HFFc6 (cell line): ENCODE results near the gene DNMT3A. TPM values are rescaled to one million over a fixed set of nuclear protein-coding genes. Genes with fewer than 3 reads are reported as not detected.

ENCODE experiments used
- DNase-seq: peaks from one replicate; pipeline ENCODE4 v3.0.0-alpha.2; 2018
- H3K27ac Mint-ChIP-seq: 2 replicates; pipeline ENCODE4 v1.8.0; 2020; ENCODE audit warnings: mild to moderate bottlenecking, mixed read lengths
- H3K27me3 Mint-ChIP-seq: 2 replicates; pipeline ENCODE4 v1.8.0; 2021; ENCODE audit warnings: mild to moderate bottlenecking, moderate library complexity, mixed read lengths; ENCODE audit not compliant: insufficient read depth
- H3K36me3 Mint-ChIP-seq: 2 replicates; pipeline ENCODE4 v1.8.0; 2021; ENCODE audit warnings: low read depth, mixed read lengths
- H3K4me1 Mint-ChIP-seq: 2 replicates; pipeline ENCODE4 v1.8.0; 2020; ENCODE audit warnings: low read depth, mixed read lengths
- H3K4me3 Mint-ChIP-seq: 2 replicates; pipeline ENCODE4 v1.8.0; 2020; ENCODE audit warnings: mild to moderate bottlenecking, moderate library complexity, mixed read lengths
- H3K9me3 Mint-ChIP-seq: 2 replicates; pipeline ENCODE4 v1.8.0; 2020; ENCODE audit warnings: mild to moderate bottlenecking, mixed read lengths
- total RNA-seq, 6 experiments: library from RNA; stranded (reverse); fragmentation: NEBNext Ultra II Directional; extraction: Animal tissue kit (Norgen Biotek cat#: 25700); gene quantifications; 2 replicates in 1 of 6; 3 replicates in 5 of 6; pipeline ENCODE4 v1.2.3, GENCODE V29; 2021
- TF ChIP-seq, protein P1 (sequence below): fragments of 200-600 bp; sonication (generic); IDR thresholded peaks from 2 replicates; pipeline ENCODE4 v1.5.0; 2021; ENCODE audit warnings: antibody characterized with exemption, mild to moderate bottlenecking

The DNMT3A gene
- total RNA-seq, 6 experiments from 2014 or later: 3.5 to 5.2 (median 4.5) TPM

DNA sequence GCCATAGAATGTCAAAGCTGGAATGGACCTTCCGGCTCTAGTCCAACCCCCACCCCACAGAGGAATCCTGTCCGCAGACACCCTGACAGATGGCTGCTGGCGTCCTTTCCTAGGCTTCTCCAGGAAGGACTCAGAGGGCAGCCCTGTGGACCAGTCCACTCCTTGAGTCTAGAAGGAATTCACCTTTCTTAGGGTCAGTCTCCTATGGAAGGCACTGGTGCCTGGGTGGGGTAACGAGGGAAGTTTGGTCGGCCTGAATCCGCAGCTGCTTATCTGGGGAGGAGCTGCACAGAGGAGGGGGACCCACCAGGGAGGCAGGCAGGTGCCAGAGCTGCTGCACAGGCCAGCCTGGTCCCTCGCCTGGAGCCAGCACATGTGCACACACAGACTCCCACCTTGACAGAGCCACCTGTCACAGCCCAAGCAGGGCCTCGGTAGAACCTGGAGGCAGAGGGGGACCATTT lies 2.5 kb downstream of the DNMT3A start:
- H3K27me3 Mint-ChIP-seq: peaks cover 5% of the 10 kb centered on the region
- TF ChIP-seq, protein P1, sequence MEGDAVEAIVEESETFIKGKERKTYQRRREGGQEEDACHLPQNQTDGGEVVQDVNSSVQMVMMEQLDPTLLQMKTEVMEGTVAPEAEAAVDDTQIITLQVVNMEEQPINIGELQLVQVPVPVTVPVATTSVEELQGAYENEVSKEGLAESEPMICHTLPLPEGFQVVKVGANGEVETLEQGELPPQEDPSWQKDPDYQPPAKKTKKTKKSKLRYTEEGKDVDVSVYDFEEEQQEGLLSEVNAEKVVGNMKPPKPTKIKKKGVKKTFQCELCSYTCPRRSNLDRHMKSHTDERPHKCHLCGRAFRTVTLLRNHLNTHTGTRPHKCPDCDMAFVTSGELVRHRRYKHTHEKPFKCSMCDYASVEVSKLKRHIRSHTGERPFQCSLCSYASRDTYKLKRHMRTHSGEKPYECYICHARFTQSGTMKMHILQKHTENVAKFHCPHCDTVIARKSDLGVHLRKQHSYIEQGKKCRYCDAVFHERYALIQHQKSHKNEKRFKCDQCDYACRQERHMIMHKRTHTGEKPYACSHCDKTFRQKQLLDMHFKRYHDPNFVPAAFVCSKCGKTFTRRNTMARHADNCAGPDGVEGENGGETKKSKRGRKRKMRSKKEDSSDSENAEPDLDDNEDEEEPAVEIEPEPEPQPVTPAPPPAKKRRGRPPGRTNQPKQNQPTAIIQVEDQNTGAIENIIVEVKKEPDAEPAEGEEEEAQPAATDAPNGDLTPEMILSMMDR: no peak
- H3K4me3 Mint-ChIP-seq: 0 out of 2 replicates have a peak overlapping the region, but pooled peaks have one; percentile 57
- no peaks in the 10 kb centered on the region for H3K36me3 Mint-ChIP-seq
- H3K4me1 Mint-ChIP-seq: no peaks in the 10 kb centered on the region
- no peak overlapping the region for H3K27ac Mint-ChIP-seq
- DNase-seq: no peak
- no peaks in the 10 kb centered on the region for H3K9me3 Mint-ChIP-seq

DNA sequence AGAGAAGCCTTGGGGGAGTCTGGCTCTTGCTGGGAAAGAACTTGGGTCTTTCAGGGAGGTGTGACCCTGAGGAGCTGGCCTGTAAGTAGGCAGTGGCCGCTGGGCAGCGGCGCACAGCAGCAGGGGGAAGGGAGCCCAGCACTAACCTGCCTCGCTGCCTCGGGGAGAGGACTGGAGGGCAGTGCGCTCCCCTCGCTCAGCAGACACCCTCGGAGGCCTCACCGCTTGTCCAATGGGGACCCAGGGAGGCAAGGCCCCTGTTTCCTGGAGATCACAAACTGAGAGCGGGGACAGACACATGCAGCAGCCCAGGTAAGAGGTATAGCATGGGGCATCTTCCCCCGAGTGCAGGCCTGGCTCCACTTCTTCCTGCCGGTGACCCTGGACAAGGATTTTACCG lies 3.3 kb downstream of the DNMT3A start:
- TF ChIP-seq, protein P1: no peak
- Mint-ChIP-seq H3K36me3 (no peaks in the 10 kb centered on the region), H3K4me1 (no peaks in the 10 kb centered on the region), H3K4me3 (no peak overlapping the region), H3K9me3 (no peaks in the 10 kb centered on the region), H3K27me3 (peaks cover 4% of the 10 kb centered on the region; the same call in 1 of the 2 replicates), H3K27ac (no peak overlapping the region)
- no peak for DNase-seq

DNA sequence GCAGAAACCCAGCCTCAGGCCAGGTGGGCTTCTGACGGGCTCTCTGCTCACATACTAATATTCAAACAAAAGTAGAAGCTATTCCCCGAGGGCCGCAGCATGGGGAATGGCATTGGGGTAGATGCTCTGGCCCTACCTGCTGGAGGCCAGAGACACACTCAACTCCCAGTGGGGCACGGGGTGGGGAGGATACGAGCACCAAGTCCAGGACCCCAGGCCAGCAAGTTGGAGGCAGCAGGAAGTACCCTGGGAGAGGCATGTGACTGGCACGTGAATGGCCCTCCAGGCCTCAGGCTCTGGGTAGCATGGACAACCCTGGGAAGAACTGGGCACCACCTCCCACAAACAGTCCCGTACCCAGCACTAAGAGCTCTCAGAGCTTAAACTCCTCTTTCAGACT lies 3.8 kb downstream of the DNMT3A start:
- Mint-ChIP-seq H3K4me3 (no peak overlapping the region), H3K4me1 (no peaks in the 10 kb centered on the region), H3K9me3 (no peaks in the 10 kb centered on the region), H3K36me3 (no peaks in the 10 kb centered on the region), H3K27me3 (peaks cover 4% of the 10 kb centered on the region; the same call in 1 of the 2 replicates), H3K27ac (no peak overlapping the region)
- TF ChIP-seq, protein P1: no peak
- no peak for DNase-seq

DNA sequence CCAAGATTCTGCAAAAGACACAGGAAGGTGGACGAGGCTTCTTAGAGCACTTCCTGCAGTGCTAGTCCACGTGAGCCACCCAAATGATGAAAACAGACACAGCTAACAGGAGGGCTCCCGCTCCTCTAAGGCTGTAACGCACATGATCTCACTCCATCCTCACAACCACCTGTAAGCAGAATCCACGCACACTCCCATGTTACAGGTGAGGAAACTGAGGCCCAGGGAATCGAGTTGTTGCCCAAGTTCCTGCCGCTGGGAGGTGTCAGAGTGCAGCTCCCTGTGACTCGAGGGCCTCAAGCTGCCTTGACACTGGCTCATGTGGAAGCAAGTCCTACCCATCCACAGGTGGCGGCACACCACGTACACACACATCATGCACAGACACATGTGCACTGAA lies 4.4 kb downstream of the DNMT3A start:
- no peak overlapping the region for H3K27ac Mint-ChIP-seq
- TF ChIP-seq, protein P1: no peak
- H3K36me3 Mint-ChIP-seq: no peaks in the 10 kb centered on the region
- H3K4me1 Mint-ChIP-seq: no peaks in the 10 kb centered on the region
- H3K27me3 Mint-ChIP-seq: peaks cover 4% of the 10 kb centered on the region
- DNase-seq: no peak
- no peaks in the 10 kb centered on the region for H3K9me3 Mint-ChIP-seq
- H3K4me3 Mint-ChIP-seq: no peak overlapping the region

DNA sequence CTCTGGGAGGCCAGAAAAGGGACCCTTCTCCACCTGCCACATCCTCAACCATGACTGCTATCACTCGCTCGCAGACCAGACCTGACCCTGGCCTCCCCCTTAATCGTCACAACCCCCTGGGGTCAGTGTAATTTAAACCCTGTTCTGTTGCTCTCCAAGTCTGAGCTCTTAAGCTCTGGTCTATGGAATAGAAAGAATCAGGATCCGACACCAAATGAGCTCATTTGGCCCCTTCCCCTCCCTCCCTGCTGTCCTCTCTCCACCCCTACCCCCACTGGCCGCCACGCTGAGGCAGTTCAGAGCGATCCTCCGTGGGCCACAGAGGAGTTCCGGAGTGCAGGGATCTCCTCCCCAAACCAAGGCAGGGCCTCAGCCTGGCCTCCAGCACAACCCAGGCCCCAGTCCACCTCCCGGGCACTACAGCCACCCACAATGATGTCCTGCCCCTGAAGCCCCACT lies 5.3 kb downstream of the DNMT3A start:
- no peak overlapping the region for H3K27ac Mint-ChIP-seq
- H3K9me3 Mint-ChIP-seq: no peaks in the 10 kb centered on the region
- H3K27me3 Mint-ChIP-seq: peaks cover 5% of the 10 kb centered on the region
- no peak overlapping the region for H3K4me3 Mint-ChIP-seq
- TF ChIP-seq, protein P1: no peak
- no peaks in the 10 kb centered on the region for H3K4me1 Mint-ChIP-seq
- no peaks in the 10 kb centered on the region for H3K36me3 Mint-ChIP-seq
- DNase-seq: no peak

DNA sequence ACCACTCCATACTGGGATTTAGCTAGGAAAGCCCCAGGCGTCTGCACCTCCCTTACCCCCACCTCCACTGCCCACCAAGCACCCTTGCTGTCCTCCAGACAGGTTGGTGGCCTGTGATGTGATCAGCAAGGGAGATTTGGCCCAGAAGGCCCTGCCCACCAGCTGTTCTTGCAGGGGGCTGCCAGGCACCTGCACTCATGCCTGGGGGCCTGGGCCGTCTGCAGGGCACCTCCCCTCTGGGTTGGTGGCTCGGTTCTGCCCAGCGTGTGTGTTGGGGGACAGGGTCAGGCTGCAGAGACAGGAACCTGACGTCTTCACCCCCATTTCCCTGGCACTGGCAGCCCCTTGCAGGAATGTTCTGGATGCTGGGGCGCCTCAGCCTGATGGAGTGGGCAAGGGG lies 5.8 kb downstream of the DNMT3A start:
- no peak for DNase-seq
- Mint-ChIP-seq H3K4me1 (no peaks in the 10 kb centered on the region), H3K9me3 (no peaks in the 10 kb centered on the region), H3K27me3 (peaks cover 5% of the 10 kb centered on the region), H3K27ac (no peak overlapping the region), H3K4me3 (no peak overlapping the region), H3K36me3 (no peaks in the 10 kb centered on the region)
- TF ChIP-seq, protein P1: no peak
